Measurements from ENCODE around the gene CIBAR2. TPM values are rescaled to one million over a fixed set of nuclear protein-coding genes. Genes with fewer than 3 reads are reported as not detected.
A peak's percentile ranks its signal among the peaks of the same experiment; 100 is the strongest.

The CIBAR2 gene
- total RNA-seq, 1 experiment from 2014 or later, result not detected

DNA sequence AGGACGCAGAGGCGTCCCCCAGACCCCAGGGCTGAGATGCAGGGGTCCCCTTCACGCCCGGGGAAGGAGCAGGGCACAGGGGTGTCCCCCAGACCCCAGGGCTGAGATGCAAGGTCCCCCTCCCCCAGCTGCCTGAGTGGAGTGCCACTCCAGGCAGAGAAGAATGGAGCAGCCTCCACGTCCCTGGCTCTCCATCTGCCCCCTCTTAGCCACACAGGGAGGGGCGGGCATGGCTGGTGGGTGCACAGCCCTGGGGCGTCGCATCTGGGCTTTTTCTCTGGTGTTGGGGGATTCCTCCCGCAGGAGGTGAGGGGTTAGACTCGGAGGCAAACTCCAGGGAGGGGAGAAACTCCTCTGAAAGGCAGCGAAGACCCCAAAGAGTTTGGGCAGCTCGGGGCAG is 17.5 kb downstream of the CIBAR2 start:
- no peaks in the 10 kb centered on the region for H3K9me3 ChIP-seq (ENCODE audit: control insufficient read depth, low read depth, low read length)
- H3K23ac ChIP-seq (ENCODE audit: insufficient read length, low read depth, low read length), result no peak overlapping the region
- no peaks in the 10 kb centered on the region for H3K23me2 ChIP-seq (ENCODE audit: insufficient read length, low read depth, low read length, poor library complexity, severe bottlenecking)
- peaks cover 51% of the 10 kb centered on the region for H3K27me3 Mint-ChIP-seq (ENCODE audit: low read depth)
- H3K56ac ChIP-seq (ENCODE audit: insufficient read length, low read depth, low read length), result no peak overlapping the region
- H2BK120ac ChIP-seq (ENCODE audit: low read depth, low read length, poor library complexity, severe bottlenecking), result no peak overlapping the region
- H3K4me2 ChIP-seq (ENCODE audit: insufficient read depth, insufficient read length, low read length), result no peak overlapping the region
- no peak overlapping the region for H2BK12ac ChIP-seq (ENCODE audit: insufficient read length, low read depth, low read length)
- H4K91ac ChIP-seq (ENCODE audit: insufficient read length, low read depth, low read length), result no peak overlapping the region
- H3K14ac ChIP-seq (ENCODE audit: insufficient read depth, low read length), result 0 out of 2 replicates have a peak overlapping the region, but pooled peaks have one; percentile 57
- H2AFZ ChIP-seq (ENCODE audit: low read length), result no peak overlapping the region
- H3K18ac ChIP-seq (ENCODE audit: insufficient read length, low read depth, low read length), result no peak overlapping the region
- no peaks in the 10 kb centered on the region for H3K79me1 ChIP-seq (ENCODE audit: insufficient read depth, low read depth, low read length, poor library complexity, severe bottlenecking)
- no peak overlapping the region for H3T11ph ChIP-seq (ENCODE audit: low read length)
- peaks cover 13 to 16% of the 10 kb centered on the region in 2 experiments for H3K4me1 Mint-ChIP-seq
- no peaks in the 10 kb centered on the region for H3K36me3 Mint-ChIP-seq (ENCODE audit: insufficient read depth in 1 of 3, low read depth in 3 of 3)
- no peaks in the 10 kb centered on the region for H3K27me3 ChIP-seq (ENCODE audit: insufficient read depth, low read length)
- H2BK20ac ChIP-seq (ENCODE audit: low read depth, low read length, poor library complexity, severe bottlenecking), result no peak overlapping the region
- no peak overlapping the region for H4K8ac ChIP-seq (replicated peaks; ENCODE audit: insufficient read length, low read depth, low read length)
- H3K4ac ChIP-seq (ENCODE audit: low read depth, low read length), result no peak overlapping the region
- no CpG with 5 or more reads among the region's 12 CpGs for WGBS (ENCODE audit: extremely low coverage, insufficient read length, low lambda C conversion rate)
- H3K79me2 ChIP-seq (ENCODE audit: insufficient read depth, low read length), result no peaks in the 10 kb centered on the region
- no peak overlapping the region for H2BK15ac ChIP-seq (ENCODE audit: low read depth, low read length)
- H3K9ac ChIP-seq (ENCODE audit: extremely low read depth, insufficient read length, low read length), result no peak overlapping the region
- no peak overlapping the region for H4K5ac ChIP-seq (ENCODE audit: insufficient read length, low read depth, low read length)
- no peak overlapping the region for H3K27ac ChIP-seq (ENCODE audit: insufficient read length, low read depth, low read length)
- no peak for DNase-seq
- H3K4me3 Mint-ChIP-seq, result no peak overlapping the region
- no peak overlapping the region for H2AK5ac ChIP-seq (ENCODE audit: insufficient read length, low read length)
- H4K20me1 ChIP-seq (ENCODE audit: control insufficient read depth, insufficient read depth, insufficient read length), result no peaks in the 10 kb centered on the region
- H3K27ac Mint-ChIP-seq, result no peak overlapping the region
- no peak overlapping the region for H2BK5ac ChIP-seq (ENCODE audit: insufficient read length, low read length)
- no peaks in the 10 kb centered on the region for H3K4me1 ChIP-seq (ENCODE audit: insufficient read depth, low read length)
- H3K9me3 Mint-ChIP-seq, result no peaks in the 10 kb centered on the region
- TF ChIP-seq, protein P1, sequence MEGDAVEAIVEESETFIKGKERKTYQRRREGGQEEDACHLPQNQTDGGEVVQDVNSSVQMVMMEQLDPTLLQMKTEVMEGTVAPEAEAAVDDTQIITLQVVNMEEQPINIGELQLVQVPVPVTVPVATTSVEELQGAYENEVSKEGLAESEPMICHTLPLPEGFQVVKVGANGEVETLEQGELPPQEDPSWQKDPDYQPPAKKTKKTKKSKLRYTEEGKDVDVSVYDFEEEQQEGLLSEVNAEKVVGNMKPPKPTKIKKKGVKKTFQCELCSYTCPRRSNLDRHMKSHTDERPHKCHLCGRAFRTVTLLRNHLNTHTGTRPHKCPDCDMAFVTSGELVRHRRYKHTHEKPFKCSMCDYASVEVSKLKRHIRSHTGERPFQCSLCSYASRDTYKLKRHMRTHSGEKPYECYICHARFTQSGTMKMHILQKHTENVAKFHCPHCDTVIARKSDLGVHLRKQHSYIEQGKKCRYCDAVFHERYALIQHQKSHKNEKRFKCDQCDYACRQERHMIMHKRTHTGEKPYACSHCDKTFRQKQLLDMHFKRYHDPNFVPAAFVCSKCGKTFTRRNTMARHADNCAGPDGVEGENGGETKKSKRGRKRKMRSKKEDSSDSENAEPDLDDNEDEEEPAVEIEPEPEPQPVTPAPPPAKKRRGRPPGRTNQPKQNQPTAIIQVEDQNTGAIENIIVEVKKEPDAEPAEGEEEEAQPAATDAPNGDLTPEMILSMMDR (conservative IDR thresholded peaks at IDR 0.05), result no peak

All from H9 (cell line).